Hepatocyte (in vitro differentiated cells): ENCODE data around the gene ADISSP. TPM values are rescaled to one million over a fixed set of nuclear protein-coding genes. Genes with fewer than 3 reads are reported as not detected.

Source experiments
- DNase-seq: peaks from one replicate; pipeline ENCODE4 v3.0.0-alpha.2; 2016; ENCODE audit warnings: low spot score
- H2AFZ ChIP-seq: fragments of 200-600 bp; sonication (generic); 2 replicates; pipeline ENCODE4 v1.6.0; 2016; ENCODE audit warnings: antibody characterized with exemption, mild to moderate bottlenecking
- H3K27ac ChIP-seq: fragments of 200-600 bp; sonication (generic); 2 replicates; pipeline ENCODE4 v1.5.1; 2016; ENCODE audit warnings: mild to moderate bottlenecking
- H3K27me3 ChIP-seq: fragments of 200-600 bp; sonication (generic); 2 replicates; pipeline ENCODE4 v1.6.1; 2016
- H3K36me3 ChIP-seq: fragments of 200-600 bp; sonication (generic); replicated peaks from 2 replicates; pipeline ENCODE4 v1.5.1; 2016; ENCODE audit warnings: low read depth; ENCODE audit not compliant: insufficient read depth
- H3K4me1 ChIP-seq: fragments of 200-600 bp; sonication (generic); 2 replicates; pipeline ENCODE4 v1.5.1; 2016; ENCODE audit warnings: mild to moderate bottlenecking, moderate library complexity; ENCODE audit not compliant: insufficient read depth
- H3K4me2 ChIP-seq: fragments of 200-600 bp; sonication (generic); 2 replicates; pipeline ENCODE4 v1.6.0; 2016
- H3K4me3 ChIP-seq: fragments of 200-600 bp; sonication (generic); 2 replicates; pipeline ENCODE4 v1.5.1; 2016; ENCODE audit warnings: mild to moderate bottlenecking
- H3K79me2 ChIP-seq: fragments of 200-600 bp; sonication (generic); 2 replicates; pipeline ENCODE4 v1.6.0; 2017; ENCODE audit warnings: mild to moderate bottlenecking
- H3K9me2 ChIP-seq: fragments of 200-600 bp; sonication (generic); replicated peaks from 2 replicates; pipeline ENCODE4 v1.6.0; 2017; ENCODE audit warnings: mild to moderate bottlenecking; ENCODE audit not compliant: insufficient read depth
- H3K9me3 ChIP-seq: fragments of 200-600 bp; sonication (generic); 2 replicates; pipeline ENCODE4 v1.5.1; 2016; ENCODE audit warnings: low read depth, mild to moderate bottlenecking
- H4K20me1 ChIP-seq: fragments of 200-600 bp; sonication (generic); 2 replicates; pipeline ENCODE4 v1.6.0; 2016; ENCODE audit warnings: mild to moderate bottlenecking; ENCODE audit not compliant: insufficient read depth, poor library complexity, severe bottlenecking
- CTCF ChIP-seq: fragments of 200-600 bp; sonication (generic); IDR thresholded peaks from 2 replicates; pipeline ENCODE4 v1.5.1; 2016; ENCODE audit warnings: antibody characterized with exemption, mild to moderate bottlenecking; ENCODE audit not compliant: poor library complexity
- EZH2 ChIP-seq: fragments of 200-600 bp; sonication (generic); IDR thresholded peaks from 2 replicates; pipeline ENCODE4 v1.6.1; 2016; ENCODE audit warnings: antibody characterized with exemption, mild to moderate bottlenecking, borderline replicate concordance
- EZH2phosphoT487 ChIP-seq: fragments of 200-600 bp; sonication (generic); IDR thresholded peaks from one replicate; pipeline ENCODE4 v1.6.1; 2018; ENCODE audit warnings: antibody characterized with exemption, mild to moderate bottlenecking, low read depth, moderate library complexity; ENCODE audit not compliant: unreplicated experiment, severe bottlenecking
- WGBS: methylation state at CpG from one replicate; pipeline ENCODE4 v1.1.6; 2016; ENCODE audit warnings: low lambda C conversion rate; ENCODE audit errors: missing lambda C conversion rate; 5-methylcytosine and 5-hydroxymethylcytosine counted together
- polyA plus RNA-seq: library from polyadenylated mRNA; unstranded; fragments of >200 nt; fragmentation: Nextera tagmentation; extraction: Ambion mirVana; gene quantifications from 2 replicates; pipeline ENCODE4 v1.2.1, GENCODE V29; 2016
- total RNA-seq: library from RNA; depleted of rRNA; stranded (reverse); fragments of >200 nt; gene quantifications from 2 replicates; pipeline ENCODE4 v1.2.3, GENCODE V29; 2014

ADISSP gene
- total and polyA plus RNA-seq, 2 experiments from 2014 or later = 9.6 to 36.0 TPM

- 30% methylated on average over 27 of the region's 31 CpGs for WGBS
- Histone ChIP-seq H3K4me1 (peaks cover 12% of the 10 kb centered on the region), H3K79me2 (no peaks in the 10 kb centered on the region), H3K27ac (no peak overlapping the region), H4K20me1 (no peaks in the 10 kb centered on the region), H3K4me2 (peak overlapping the region; percentile 90), H3K4me3 (no peak overlapping the region), H3K9me3 (no peaks in the 10 kb centered on the region), H3K36me3 (no peaks in the 10 kb centered on the region), H3K27me3 (peaks cover 52% of the 10 kb centered on the region), H2AFZ (peak overlapping the region; percentile 56), H3K9me2 (no peaks in the 10 kb centered on the region)
- DNase-seq = no peak
- no peak for TF ChIP-seq EZH2phosphoT487
- no peak for TF ChIP-seq CTCF
- peak; percentile 11 for TF ChIP-seq EZH2
Observed at GRCh38 chr20:3751305-3751674, 16.3 kb downstream of the ADISSP start.

GRCh38 chr20:3749689-3750531 lies 17.6 kb downstream of the ADISSP start:
- H3K27ac ChIP-seq = no peak overlapping the region
- H3K4me1 ChIP-seq = peaks cover 12% of the 10 kb centered on the region
- no peaks in the 10 kb centered on the region for H3K36me3 ChIP-seq
- H3K79me2 ChIP-seq = no peaks in the 10 kb centered on the region
- no peaks in the 10 kb centered on the region for H3K9me3 ChIP-seq
- peak; percentile 64 for DNase-seq
- H3K27me3 ChIP-seq = peaks cover 60% of the 10 kb centered on the region
- 17% methylated on average over 58 of the region's 72 CpGs for WGBS
- H2AFZ ChIP-seq = no peak overlapping the region
- TF ChIP-seq EZH2phosphoT487 = no peak
- TF ChIP-seq CTCF = peak; percentile 69
- H3K9me2 ChIP-seq = no peaks in the 10 kb centered on the region
- H3K4me2 ChIP-seq = peak overlapping the region; percentile 71
- H3K4me3 ChIP-seq = no peak overlapping the region
- no peaks in the 10 kb centered on the region for H4K20me1 ChIP-seq

GRCh38 chr20:3749087-3749688 lies 18.4 kb downstream of the ADISSP start:
- 80% methylated on average over 21 of the region's 24 CpGs for WGBS
- Histone ChIP-seq H3K9me3 (no peaks in the 10 kb centered on the region), H3K36me3 (no peaks in the 10 kb centered on the region), H3K9me2 (no peaks in the 10 kb centered on the region), H3K4me1 (peaks cover 12% of the 10 kb centered on the region), H2AFZ (no peak overlapping the region), H3K4me3 (no peak overlapping the region), H3K79me2 (no peaks in the 10 kb centered on the region), H3K27ac (no peak overlapping the region), H3K4me2 (peak overlapping the region; percentile 71), H3K27me3 (peaks cover 67% of the 10 kb centered on the region), H4K20me1 (no peaks in the 10 kb centered on the region)
- DNase-seq = no peak
- TF ChIP-seq EZH2phosphoT487 (no peak), CTCF (no peak), EZH2 (no peak)
